MM.1S (cell line): ENCODE measurements around the gene CNGA3.

Experiments used
- EZH2 ChIP-seq: fragments of 300-600 bp; sonication (generic); optimal IDR thresholded peaks from 2 replicates; pipeline ENCODE3; 2017; ENCODE audit warnings: low read depth, mild to moderate bottlenecking, antibody characterized with exemption, low read length, mixed read lengths
- EZH2phosphoT487 ChIP-seq: fragments of 300-600 bp; sonication (generic); IDR thresholded peaks from 2 replicates; pipeline ENCODE4 v1.6.1; 2018; ENCODE audit warnings: antibody characterized with exemption, low read length
- TF ChIP-seq, protein P1 (sequence below): fragments of 300-600 bp; sonication (generic); IDR thresholded peaks from 2 replicates; pipeline ENCODE4 v1.5.1; 2016; ENCODE audit warnings: antibody characterized with exemption, low read length, mixed read lengths

DNA sequence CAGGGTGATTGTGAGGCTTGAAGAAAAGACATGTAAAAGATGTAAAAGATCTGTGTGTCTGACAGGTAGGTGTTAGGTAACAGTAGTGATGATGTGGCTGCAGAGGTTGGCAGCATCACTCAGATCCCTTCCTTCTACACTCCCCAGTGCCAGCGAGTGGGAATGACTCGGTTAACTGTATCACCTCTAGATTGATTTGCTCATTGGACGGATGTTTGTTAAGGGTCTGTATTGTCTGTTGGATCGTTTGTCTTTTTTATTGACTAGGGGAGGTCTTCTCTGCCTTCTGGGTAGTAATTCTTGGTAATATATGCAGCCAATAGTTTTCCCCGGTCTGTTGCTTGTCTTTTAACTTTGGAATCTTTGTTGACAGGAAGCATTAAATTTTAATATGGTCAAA, 44.8 kb upstream of the CNGA3 start:
- TF ChIP-seq, protein P1, sequence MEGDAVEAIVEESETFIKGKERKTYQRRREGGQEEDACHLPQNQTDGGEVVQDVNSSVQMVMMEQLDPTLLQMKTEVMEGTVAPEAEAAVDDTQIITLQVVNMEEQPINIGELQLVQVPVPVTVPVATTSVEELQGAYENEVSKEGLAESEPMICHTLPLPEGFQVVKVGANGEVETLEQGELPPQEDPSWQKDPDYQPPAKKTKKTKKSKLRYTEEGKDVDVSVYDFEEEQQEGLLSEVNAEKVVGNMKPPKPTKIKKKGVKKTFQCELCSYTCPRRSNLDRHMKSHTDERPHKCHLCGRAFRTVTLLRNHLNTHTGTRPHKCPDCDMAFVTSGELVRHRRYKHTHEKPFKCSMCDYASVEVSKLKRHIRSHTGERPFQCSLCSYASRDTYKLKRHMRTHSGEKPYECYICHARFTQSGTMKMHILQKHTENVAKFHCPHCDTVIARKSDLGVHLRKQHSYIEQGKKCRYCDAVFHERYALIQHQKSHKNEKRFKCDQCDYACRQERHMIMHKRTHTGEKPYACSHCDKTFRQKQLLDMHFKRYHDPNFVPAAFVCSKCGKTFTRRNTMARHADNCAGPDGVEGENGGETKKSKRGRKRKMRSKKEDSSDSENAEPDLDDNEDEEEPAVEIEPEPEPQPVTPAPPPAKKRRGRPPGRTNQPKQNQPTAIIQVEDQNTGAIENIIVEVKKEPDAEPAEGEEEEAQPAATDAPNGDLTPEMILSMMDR: no peak
- TF ChIP-seq EZH2phosphoT487 (no peak), EZH2 (no peak)
